Endothelial cell of umbilical vein (primary cell): ENCODE results near the gene INHBB. TPM values are rescaled to one million over a fixed set of nuclear protein-coding genes. Genes with fewer than 3 reads are reported as not detected.

Experiments
- BruUV-seq: library from RNA; stranded (reverse); fragments of 400-500 nt; replicated peaks from 2 replicates; lab custom pipeline; 2021; lab: Mats Ljungman, UMichigan
- CTCF ChIA-PET: fragments of 300-600, 350-600 bp; sonication (Branson Sonifier 250); formaldehyde crosslinking; loops from one replicate; lab custom pipeline; 2021; ENCODE audit warnings: antibody characterized with exemption, inconsistent platforms; lab: Charles Lee
- POLR2A ChIA-PET: fragments of 300-600, 350-600 bp; sonication (Branson Sonifier 250); formaldehyde crosslinking; loops from one replicate; lab custom pipeline; 2021; ENCODE audit warnings: antibody characterized with exemption, inconsistent platforms; lab: Charles Lee
- DNase-seq: peaks from one replicate; pipeline ENCODE4 v3.0.0-alpha.2; 2011; ENCODE audit warnings: low read depth, low spot score
- FAIRE-seq: peaks from 2 replicates; lab custom pipeline; 2011; peaks lifted over from hg19 to GRCh38; lab: Jason Lieb, UNC
- H2AFZ ChIP-seq: 2 replicates; pipeline ENCODE4 v1.6.0; 2012; ENCODE audit warnings: low read depth, low read length, control low read depth, inconsistent platforms
- H3K27ac ChIP-seq: 2 replicates; pipeline ENCODE4 v1.5.1; 2011; ENCODE audit warnings: low read depth, mild to moderate bottlenecking, control low read depth, low read length, moderate library complexity; ENCODE audit not compliant: insufficient read depth
- H3K27me3 ChIP-seq, 2 experiments: 2 replicates each; pipeline versions ENCODE4 v1.6.0 to v1.6.1; 2011; ENCODE audit warnings: low read length in 2 of 2, mixed read lengths in 1 of 2; ENCODE audit not compliant: control insufficient read depth in 2 of 2, insufficient read depth in 2 of 2
- H3K36me3 ChIP-seq, 2 experiments: 2 replicates in 1 of 2; 3 replicates in 1 of 2; pipeline ENCODE4 v1.5.1; 2011; ENCODE audit warnings: low read length in 2 of 2, mild to moderate bottlenecking in 1 of 2, moderate library complexity in 1 of 2; ENCODE audit not compliant: control insufficient read depth in 2 of 2, insufficient read depth in 2 of 2; ENCODE audit errors: extremely low read depth in 1 of 2
- H3K4me1 ChIP-seq: 3 replicates; pipeline ENCODE4 v1.5.1; 2011; ENCODE audit warnings: mild to moderate bottlenecking, low read length; ENCODE audit not compliant: control insufficient read depth, insufficient read depth; ENCODE audit errors: extremely low read depth
- H3K4me2 ChIP-seq: 2 replicates; pipeline ENCODE4 v1.6.1; 2011; ENCODE audit warnings: low read length, control low read depth, mixed read lengths; ENCODE audit not compliant: insufficient read depth
- H3K4me3 ChIP-seq, 3 experiments: fragments of 200-600 bp in 1 of 3; sonication (generic), shearing (Covaris generic) in 1 of 3; replicated peaks in 1 of 3; 2 replicates each; pipeline ENCODE4 v1.5.1; 2011 to 2016; ENCODE audit warnings: control low read depth in 3 of 3, low read length in 3 of 3, mild to moderate bottlenecking in 2 of 3, inconsistent platforms in 1 of 3, low read depth in 1 of 3, moderate library complexity in 1 of 3; ENCODE audit not compliant: insufficient read depth in 1 of 3
- H3K79me2 ChIP-seq: 2 replicates; pipeline ENCODE4 v1.6.0; 2012; ENCODE audit warnings: low read length, inconsistent platforms; ENCODE audit not compliant: control insufficient read depth, insufficient read depth
- H3K9ac ChIP-seq: replicated peaks from 2 replicates; pipeline ENCODE3; 2011; ENCODE audit warnings: low read length, control low read depth; ENCODE audit not compliant: insufficient read depth; ENCODE audit errors: extremely low read depth
- H3K9me1 ChIP-seq: replicated peaks from 3 replicates; pipeline ENCODE4 v1.6.0; 2011; ENCODE audit warnings: mild to moderate bottlenecking, low read length; ENCODE audit not compliant: control insufficient read depth, insufficient read depth; ENCODE audit errors: extremely low read depth
- H3K9me3 ChIP-seq: replicated peaks from 2 replicates; pipeline ENCODE4 v1.5.1; 2012; ENCODE audit warnings: low read length, inconsistent platforms; ENCODE audit not compliant: control insufficient read depth, insufficient read depth
- H4K20me1 ChIP-seq: replicated peaks from 2 replicates; pipeline ENCODE3; 2011; ENCODE audit warnings: mild to moderate bottlenecking, low read length; ENCODE audit not compliant: control insufficient read depth, insufficient read depth; ENCODE audit errors: extremely low read depth
- EZH2 ChIP-seq: IDR thresholded peaks from 2 replicates; pipeline ENCODE4 v1.6.1; 2012; ENCODE audit warnings: borderline replicate concordance, low read depth, mild to moderate bottlenecking, moderate library complexity, low read length, inconsistent platforms; ENCODE audit not compliant: severe bottlenecking
- FOS ChIP-seq: IDR thresholded peaks from 2 replicates; pipeline ENCODE4 v1.6.1; 2011; ENCODE audit warnings: mild to moderate bottlenecking, low read length, moderate library complexity, borderline replicate concordance; ENCODE audit not compliant: insufficient read depth
- GATA2 ChIP-seq: IDR thresholded peaks from 2 replicates; pipeline ENCODE4 v1.7.0; 2011; ENCODE audit warnings: low read depth, mild to moderate bottlenecking, moderate library complexity, mixed read lengths, low read length; ENCODE audit not compliant: insufficient read length, insufficient read depth
- JUN ChIP-seq: IDR thresholded peaks from 2 replicates; pipeline ENCODE4 v1.6.1; 2011; ENCODE audit warnings: borderline replicate concordance, low read depth; ENCODE audit not compliant: insufficient read length, insufficient read depth
- MAX ChIP-seq: IDR thresholded peaks from 2 replicates; pipeline ENCODE4 v1.6.1; 2011; ENCODE audit not compliant: insufficient read depth, insufficient read length
- MYC ChIP-seq: IDR thresholded peaks from one replicate; pipeline ENCODE4 v1.6.1; 2011; ENCODE audit warnings: mild to moderate bottlenecking, low read depth, low read length
- POLR2A ChIP-seq: IDR thresholded peaks from 2 replicates; pipeline ENCODE4 v1.6.1; 2012; ENCODE audit warnings: low read depth, mild to moderate bottlenecking, control low read depth, low read length
- POLR2AphosphoS5 ChIP-seq: IDR thresholded peaks from 2 replicates; pipeline ENCODE4 v1.6.1; 2012; ENCODE audit warnings: low read depth, mild to moderate bottlenecking, control low read depth, low read length, moderate library complexity; ENCODE audit not compliant: insufficient read depth
- dilution Hi-C: fragments of 300-500 bp; cut with MboI; formaldehyde crosslinking; loops from one replicate; pipeline ENCODE4 v1.15.0; 2019; ENCODE audit warnings: low sequenced_read_pairs; ENCODE audit not compliant: extremely low pct_ligation_motif_present
- intact Hi-C: fragments of 100-400 bp; cut with micrococcal nuclease; formaldehyde crosslinking; loops from one replicate; pipeline ENCODE4 v1.10.0; 2022
- polyA plus RNA-seq, 4 experiments: library from polyadenylated mRNA; depleted of rRNA in 3 of 4; stranded (reverse) in 3 of 4; unstranded in 1 of 4; fragments of >200 nt; gene quantifications; 2 replicates each; pipeline versions ENCODE4 v1.2.1 to v1.2.3, GENCODE V29; 2011 to 2012; ENCODE audit warnings: missing spikeins in 1 of 4
- total RNA-seq: library from RNA; stranded (reverse); gene quantifications from 2 replicates; pipeline ENCODE4 v1.2.3, GENCODE V29; 2021
- TF ChIP-seq, protein P1 (sequence below), 2 donors: IDR thresholded peaks; 1 replicate in 1 of 2; 2 replicates in 1 of 2; pipeline ENCODE4 v1.5.1; 2011; ENCODE audit warnings: low read length in 2 of 2, mild to moderate bottlenecking in 2 of 2, moderate library complexity in 2 of 2, control low read depth in 1 of 2, inconsistent platforms in 1 of 2, low read depth in 1 of 2; ENCODE audit not compliant: insufficient read depth in 1 of 2; ENCODE audit errors: extremely low read depth in 1 of 2

The INHBB gene
- total and polyA plus RNA-seq, 2 donors (not counting 3 experiments of a cell fraction or from before 2014, with no cell fraction given): 0.11 to 1.8 TPM

- Histone ChIP-seq H4K20me1 (no peaks in the 10 kb centered on the region), H3K4me1 (peaks cover 7% of the 10 kb centered on the region), H3K9me3 (no peaks in the 10 kb centered on the region), H3K27me3 (no peaks in the 10 kb centered on the region), H3K36me3 (no peaks in the 10 kb centered on the region), H3K79me2 (no peaks in the 10 kb centered on the region), H3K9ac (no peak overlapping the region), H3K9me1 (no peaks in the 10 kb centered on the region), H3K27ac (no peak overlapping the region), H3K4me3 (no peak overlapping the region), H2AFZ (no peak overlapping the region), H3K4me2 (no peak overlapping the region)
- ChIA-PET CTCF (no interaction called here), POLR2A (no interaction called here)
- TF ChIP-seq POLR2AphosphoS5 (no peak), JUN (no peak), MAX (no peak), GATA2 (no peak), FOS (no peak), EZH2 (no peak), POLR2A (no peak), MYC (no peak)
- TF ChIP-seq, protein P1, sequence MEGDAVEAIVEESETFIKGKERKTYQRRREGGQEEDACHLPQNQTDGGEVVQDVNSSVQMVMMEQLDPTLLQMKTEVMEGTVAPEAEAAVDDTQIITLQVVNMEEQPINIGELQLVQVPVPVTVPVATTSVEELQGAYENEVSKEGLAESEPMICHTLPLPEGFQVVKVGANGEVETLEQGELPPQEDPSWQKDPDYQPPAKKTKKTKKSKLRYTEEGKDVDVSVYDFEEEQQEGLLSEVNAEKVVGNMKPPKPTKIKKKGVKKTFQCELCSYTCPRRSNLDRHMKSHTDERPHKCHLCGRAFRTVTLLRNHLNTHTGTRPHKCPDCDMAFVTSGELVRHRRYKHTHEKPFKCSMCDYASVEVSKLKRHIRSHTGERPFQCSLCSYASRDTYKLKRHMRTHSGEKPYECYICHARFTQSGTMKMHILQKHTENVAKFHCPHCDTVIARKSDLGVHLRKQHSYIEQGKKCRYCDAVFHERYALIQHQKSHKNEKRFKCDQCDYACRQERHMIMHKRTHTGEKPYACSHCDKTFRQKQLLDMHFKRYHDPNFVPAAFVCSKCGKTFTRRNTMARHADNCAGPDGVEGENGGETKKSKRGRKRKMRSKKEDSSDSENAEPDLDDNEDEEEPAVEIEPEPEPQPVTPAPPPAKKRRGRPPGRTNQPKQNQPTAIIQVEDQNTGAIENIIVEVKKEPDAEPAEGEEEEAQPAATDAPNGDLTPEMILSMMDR (IDR thresholded peaks at IDR 0.05; ENCODE audit: extremely low read depth in 1 of 2, insufficient read depth in 1 of 2, low read depth in 1 of 2, low read length in 2 of 2): no peak
- dilution Hi-C loops (no loop called here), intact Hi-C loops (no loop called here)
- DNase-seq: no peak
- BruUV-seq: no TSS peak
- FAIRE-seq: no peak
Observed at GRCh38 chr2:120371969-120372625, 26.2 kb downstream of the INHBB start.
